Measurements from ENCODE around the gene CDYL.

GRCh38 chr6:4930025-4930691, 154.0 kb downstream of the CDYL start:
- TF ChIP-seq CTCF (IDR thresholded peaks at IDR 0.05) = no peak
- TF ChIP-seq POLR2A (IDR thresholded peaks at IDR 0.05) = no peak
- TF ChIP-seq POLR2AphosphoS5 (IDR thresholded peaks at IDR 0.05; ENCODE audit: insufficient read depth in 1 of 2, low read depth in 1 of 2) = no peak
